Epithelial cell of proximal tubule (primary cell): ENCODE results near the gene ULBP1. TPM values are rescaled to one million over a fixed set of nuclear protein-coding genes. Genes with fewer than 3 reads are reported as not detected.
"Not testable (repeated sequence)": the region's sequence is repeated elsewhere in the genome, so short reads cannot be mapped to it uniquely, and the experiment has no call there.

Experiments
- DNase-seq: peaks from one replicate; pipeline ENCODE4 v3.0.0-alpha.2; 2011; ENCODE audit warnings: low read depth
- H3K4me3 ChIP-seq: 2 replicates; pipeline ENCODE4 v1.5.1; 2011; ENCODE audit warnings: low read depth, mild to moderate bottlenecking, low read length
- CTCF ChIP-seq: conservative IDR thresholded peaks from 2 replicates; pipeline ENCODE4 v1.5.1; 2012; ENCODE audit warnings: low read depth, mild to moderate bottlenecking, low read length
- total RNA-seq: library from RNA; depleted of rRNA; stranded (reverse); fragments of >200 nt; gene quantifications from 2 replicates; pipeline ENCODE4 v1.2.3, GENCODE V29; 2015

The ULBP1 gene
- total RNA-seq, 1 donor from 2014 or later, result 0.23 TPM

- no peak for TF ChIP-seq CTCF
- no peak for DNase-seq
- no peak overlapping the region for H3K4me3 ChIP-seq
These were observed 3.8 kb downstream of the ULBP1 start for GRCh38 chr6:149967591-149967990.

GRCh38 chr6:149967999-149968398 lies 4.3 kb downstream of the ULBP1 start:
- DNase-seq, H3K4me3 ChIP-seq: not testable (repeated sequence)

- not testable (repeated sequence) for H3K4me3 ChIP-seq, DNase-seq
These were observed 5.2 kb downstream of the ULBP1 start for GRCh38 chr6:149968909-149969308.

GRCh38 chr6:149969635-149970034 lies 5.9 kb downstream of the ULBP1 start:
- no peak for DNase-seq

GRCh38 chr6:149974394-149974793 lies 10.7 kb downstream of the ULBP1 start:
- H3K4me3 ChIP-seq, DNase-seq: not testable (repeated sequence)

More at GRCh38 chr6:149969635-149970034, 5.9 kb downstream of the ULBP1 start:
- no peak for TF ChIP-seq CTCF
- H3K4me3 ChIP-seq, result no peak overlapping the region

- DNase-seq, result no peak
- TF ChIP-seq CTCF, result no peak
- H3K4me3 ChIP-seq, result no peak overlapping the region
These were observed 11.1 kb downstream of the ULBP1 start for GRCh38 chr6:149974825-149975224.

- H3K4me3 ChIP-seq, result no peak overlapping the region
- no peak for TF ChIP-seq CTCF
- DNase-seq, result no peak
These were observed 11.7 kb downstream of the ULBP1 start for GRCh38 chr6:149975400-149975799.

- DNase-seq, result no peak
- no peak overlapping the region for H3K4me3 ChIP-seq
- no peak for TF ChIP-seq CTCF
These were observed 13.5 kb downstream of the ULBP1 start for GRCh38 chr6:149977221-149977620.

- TF ChIP-seq CTCF, result no peak
- DNase-seq, result no peak
- no peak overlapping the region for H3K4me3 ChIP-seq
These were observed 14.9 kb downstream of the ULBP1 start for GRCh38 chr6:149978610-149979009.
